ENCODE data around the gene ACSF3.

- TF ChIP-seq CTCF (IDR thresholded peaks at IDR 0.05) (no peak), EZH2phosphoT487 (IDR thresholded peaks at IDR 0.05) (no peak), EZH2 (IDR thresholded peaks at IDR 0.05) (no peak)
These were observed 43.4 kb upstream of the ACSF3 start for GRCh38 chr16:89050119-89050867.

Measured in neural progenitor cell (in vitro differentiated cells).